GM19467 (cell line): Measurements from ENCODE around the gene EIF1AD.
A peak's percentile ranks its signal among the peaks of the same experiment; 100 is the strongest.

Experiments
- ATAC-seq: cut with Tn5 transposase; IDR thresholded peaks from one replicate; pipeline ENCODE4 v1.9.1; 2021; ENCODE audit warnings: mild to moderate bottlenecking, moderate library complexity; ENCODE audit not compliant: unreplicated experiment

The EIF1AD gene

GRCh38 chr11:66006134-66006890, 4.4 kb upstream of the EIF1AD start:
- ATAC-seq: no peak

- ATAC-seq: no peak
Observed at GRCh38 chr11:66004186-66004585, 2.2 kb upstream of the EIF1AD start.

- no peak for ATAC-seq
Observed at GRCh38 chr11:66003291-66003690, 1.3 kb upstream of the EIF1AD start.

GRCh38 chr11:66002648-66003225, 780 bp upstream of the EIF1AD start:
- ATAC-seq: peak; percentile 36

- no peak for ATAC-seq
Observed at GRCh38 chr11:65997286-65997685, 4.7 kb downstream of the EIF1AD start.

- ATAC-seq: no peak
Observed at GRCh38 chr11:65992056-65992455, 9.9 kb downstream of the EIF1AD start.

GRCh38 chr11:65988791-65989592, 13.0 kb downstream of the EIF1AD start:
- peak; percentile 86 for ATAC-seq

GRCh38 chr11:65987336-65987735, 14.6 kb downstream of the EIF1AD start:
- ATAC-seq: no peak

GRCh38 chr11:65983589-65983987, 18.4 kb downstream of the EIF1AD start:
- ATAC-seq: no peak

- ATAC-seq: no peak
Observed at GRCh38 chr11:65982824-65983588, 19.0 kb downstream of the EIF1AD start.

- ATAC-seq: no peak
Observed at GRCh38 chr11:65981972-65982823, 19.8 kb downstream of the EIF1AD start.

GRCh38 chr11:65981101-65981740, 20.7 kb downstream of the EIF1AD start:
- ATAC-seq: no peak

- no peak for ATAC-seq
Observed at GRCh38 chr11:65979261-65979759, 22.6 kb downstream of the EIF1AD start.

- ATAC-seq: no peak
Observed at GRCh38 chr11:65978391-65979238, 23.3 kb downstream of the EIF1AD start.

GRCh38 chr11:65977621-65978390, 24.2 kb downstream of the EIF1AD start:
- ATAC-seq: no peak

GRCh38 chr11:65976216-65977176, 25.5 kb downstream of the EIF1AD start:
- ATAC-seq: no peak

GRCh38 chr11:65975771-65976170, 26.2 kb downstream of the EIF1AD start:
- no peak for ATAC-seq
